ENCODE results near the gene TRIP13. TPM values are rescaled to one million over a fixed set of nuclear protein-coding genes. Genes with fewer than 3 reads are reported as not detected.
A peak's percentile ranks its signal among the peaks of the same experiment; 100 is the strongest.
"Not testable (repeated sequence)": the region's sequence is repeated elsewhere in the genome, so short reads cannot be mapped to it uniquely, and the experiment has no call there.

The TRIP13 gene
- total and polyA plus RNA-seq, 8 donors = 0.31 to 1.2 (median 0.51) TPM; not detected in 1

DNA sequence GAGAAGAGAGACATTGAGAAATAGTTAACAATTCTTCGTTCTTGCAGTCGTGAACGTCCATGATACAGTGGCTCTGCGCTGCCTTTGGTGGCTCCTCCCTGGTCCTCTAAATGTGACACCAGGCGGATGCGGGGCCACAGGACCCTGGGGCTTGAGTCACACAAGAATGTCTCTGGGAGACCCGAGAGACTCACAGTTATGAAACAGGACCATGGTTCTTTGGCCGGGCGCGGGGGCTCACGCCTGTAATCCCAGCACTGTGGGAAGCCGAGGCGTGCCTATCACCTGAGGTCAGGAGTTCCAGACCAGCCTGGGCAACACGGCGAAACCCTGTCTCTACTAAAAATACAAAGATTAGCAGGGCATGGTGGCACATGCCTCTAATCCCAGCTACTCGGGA lies 41.1 kb upstream of the TRIP13 start:
- H3K4me1 ChIP-seq = no peaks in the 10 kb centered on the region
- TF ChIP-seq, protein P1, sequence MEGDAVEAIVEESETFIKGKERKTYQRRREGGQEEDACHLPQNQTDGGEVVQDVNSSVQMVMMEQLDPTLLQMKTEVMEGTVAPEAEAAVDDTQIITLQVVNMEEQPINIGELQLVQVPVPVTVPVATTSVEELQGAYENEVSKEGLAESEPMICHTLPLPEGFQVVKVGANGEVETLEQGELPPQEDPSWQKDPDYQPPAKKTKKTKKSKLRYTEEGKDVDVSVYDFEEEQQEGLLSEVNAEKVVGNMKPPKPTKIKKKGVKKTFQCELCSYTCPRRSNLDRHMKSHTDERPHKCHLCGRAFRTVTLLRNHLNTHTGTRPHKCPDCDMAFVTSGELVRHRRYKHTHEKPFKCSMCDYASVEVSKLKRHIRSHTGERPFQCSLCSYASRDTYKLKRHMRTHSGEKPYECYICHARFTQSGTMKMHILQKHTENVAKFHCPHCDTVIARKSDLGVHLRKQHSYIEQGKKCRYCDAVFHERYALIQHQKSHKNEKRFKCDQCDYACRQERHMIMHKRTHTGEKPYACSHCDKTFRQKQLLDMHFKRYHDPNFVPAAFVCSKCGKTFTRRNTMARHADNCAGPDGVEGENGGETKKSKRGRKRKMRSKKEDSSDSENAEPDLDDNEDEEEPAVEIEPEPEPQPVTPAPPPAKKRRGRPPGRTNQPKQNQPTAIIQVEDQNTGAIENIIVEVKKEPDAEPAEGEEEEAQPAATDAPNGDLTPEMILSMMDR (IDR thresholded peaks at IDR 0.05) = no peak
- no peak for FAIRE-seq
- intact Hi-C loops (cut with DNase I) = no loop called here
- WGBS, 2 donors = 69% methylated on average over 16 of the region's 16 CpGs
- no peak overlapping the region for H3K27ac ChIP-seq
- no peaks in the 10 kb centered on the region for H3K9me3 ChIP-seq
- H3K27me3 ChIP-seq = peaks cover 0 to 3% (median 0%) of the 10 kb centered on the region in 4 donors
- no peak overlapping the region for H3K4me3 ChIP-seq
- no peak for ATAC-seq
- peak in 1 of 6 donors; percentile 34 for DNase-seq
- no peaks in the 10 kb centered on the region for H3K36me3 ChIP-seq

DNA sequence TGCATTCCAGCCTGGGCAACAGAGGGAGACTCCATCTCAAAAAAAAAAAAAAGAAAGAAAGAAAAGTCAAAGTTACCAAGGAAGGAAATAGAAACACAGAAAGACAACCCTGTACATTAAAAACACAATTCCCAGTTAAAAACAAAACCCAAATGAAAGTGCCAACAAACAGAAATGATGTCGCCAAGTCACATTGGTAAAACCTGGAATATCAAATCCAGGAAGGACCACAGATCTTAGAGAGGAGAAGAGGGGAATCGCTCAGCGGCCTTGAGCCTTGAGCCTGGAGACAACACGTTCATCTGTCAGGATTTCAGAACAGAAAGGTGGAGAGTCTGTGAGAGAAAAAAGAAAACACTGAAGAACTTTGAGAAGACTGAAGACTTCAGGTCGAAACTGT lies 40.7 kb upstream of the TRIP13 start:
- TF ChIP-seq, protein P1 (IDR thresholded peaks at IDR 0.05) = no peak
- ATAC-seq (no peak), FAIRE-seq (no peak), DNase-seq (no peak)
- Histone ChIP-seq H3K27ac (no peak overlapping the region), H3K27me3 (peaks cover 0 to 3% (median 0%) of the 10 kb centered on the region in 4 donors), H3K9me3 (no peaks in the 10 kb centered on the region), H3K4me3 (no peak overlapping the region), H3K36me3 (no peaks in the 10 kb centered on the region), H3K4me1 (no peaks in the 10 kb centered on the region)
- intact Hi-C loops (cut with DNase I) = no loop called here
- WGBS, 2 donors = 28 to 35% methylated on average over 5 of the region's 5 CpGs

DNA sequence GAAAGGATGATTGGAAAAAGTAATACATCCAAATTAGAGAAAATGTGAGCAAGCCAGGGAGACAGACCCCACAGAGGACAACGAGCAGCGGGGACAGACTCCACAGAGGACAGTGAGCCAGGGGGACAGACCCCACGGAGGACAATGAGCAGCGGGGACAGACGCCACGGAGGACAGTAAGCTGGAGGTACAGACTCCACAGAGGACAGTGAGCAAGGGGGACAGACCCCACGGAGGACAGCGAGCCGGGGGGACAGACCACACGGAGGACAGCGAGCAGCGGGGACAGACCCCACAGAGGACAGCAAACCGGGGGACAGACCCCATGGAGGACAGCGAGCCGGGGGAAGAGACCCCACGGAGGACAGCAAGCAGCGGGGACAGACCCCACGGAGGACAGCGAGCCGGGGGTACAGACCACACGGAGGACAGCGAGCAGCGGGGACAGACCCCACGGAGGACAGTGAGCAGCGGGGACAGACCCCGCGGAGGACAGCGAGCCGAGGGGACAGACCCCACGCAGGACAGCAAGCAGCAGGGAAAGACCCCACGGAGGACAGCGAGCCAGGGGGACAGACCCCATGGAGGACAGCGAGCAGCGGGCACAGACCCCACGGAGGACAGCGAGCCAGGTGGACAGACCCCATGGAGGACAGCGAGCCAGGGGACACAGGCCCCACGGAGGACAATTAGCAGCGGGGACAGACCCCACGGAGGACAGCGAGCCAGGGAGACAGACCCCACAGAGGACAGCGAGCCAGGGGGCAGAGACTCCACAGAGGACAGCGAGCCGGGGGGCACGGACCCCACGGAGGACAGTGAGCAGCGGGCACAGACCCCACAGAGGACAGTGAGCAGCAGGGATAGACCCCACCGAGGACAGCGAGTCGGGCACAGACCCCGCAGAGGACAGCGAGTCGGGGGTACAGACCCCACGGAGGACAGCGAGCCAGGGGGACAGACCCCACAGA lies 40.0 kb upstream of the TRIP13 start:
- FAIRE-seq = no peak
- TF ChIP-seq, protein P1 (IDR thresholded peaks at IDR 0.05) = no peak
- no peaks in the 10 kb centered on the region for H3K4me1 ChIP-seq
- H3K27ac ChIP-seq = no peak overlapping the region
- H3K27me3 ChIP-seq = peaks cover 0 to 3% (median 0%) of the 10 kb centered on the region in 4 donors
- no peak overlapping the region for H3K4me3 ChIP-seq
- no peaks in the 10 kb centered on the region for H3K36me3 ChIP-seq
- ATAC-seq = no peak
- intact Hi-C loops (cut with DNase I) = no loop called here
- WGBS, 2 donors = 77 to 86% methylated on average over 54 to 55 of the region's 55 CpGs
- DNase-seq = peak in 2 of 6 donors; percentile 46 to 57
- H3K9me3 ChIP-seq = no peaks in the 10 kb centered on the region

DNA sequence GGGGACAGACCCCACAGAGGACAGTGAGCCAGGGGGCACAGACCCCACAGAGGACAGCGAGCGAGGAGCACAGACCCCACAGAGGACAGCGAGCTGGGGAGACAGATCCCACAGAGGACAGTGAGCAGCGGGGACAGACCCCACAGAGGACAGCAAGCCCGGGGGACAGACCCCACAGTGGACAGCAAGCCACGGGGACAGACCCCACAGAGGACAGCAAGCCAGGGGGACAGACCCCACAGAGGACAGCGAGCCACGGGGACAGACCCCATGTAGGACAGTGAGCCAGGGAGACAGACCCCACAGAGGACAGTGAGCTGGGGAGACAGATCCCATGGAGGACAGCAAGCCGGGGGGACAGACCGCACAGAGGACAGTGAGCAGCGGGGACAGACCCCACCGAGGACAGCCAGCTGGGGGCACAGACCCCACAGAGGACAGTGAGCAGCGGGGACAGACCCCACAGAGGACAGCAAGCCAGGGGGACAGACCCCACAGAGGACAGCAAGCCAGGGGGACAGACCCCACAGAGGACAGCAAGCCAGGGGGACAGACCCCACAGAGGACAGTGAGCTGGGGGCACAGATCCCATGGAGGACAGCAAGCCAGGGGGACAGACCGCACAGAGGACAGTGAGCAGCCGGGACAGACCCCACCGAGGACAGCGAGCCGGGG lies 39.1 kb upstream of the TRIP13 start:
- H3K4me3 ChIP-seq; FAIRE-seq; intact Hi-C loops (cut with DNase I); H3K4me1 ChIP-seq; H3K9me3 ChIP-seq; H3K27ac ChIP-seq; H3K36me3 ChIP-seq; ATAC-seq; H3K27me3 ChIP-seq: not testable (repeated sequence)
- 63 to 81% methylated on average over 13 to 18 of the region's 18 CpGs for WGBS, 2 donors
- peak in 2 of 6 donors; percentile 29 to 50 for DNase-seq

DNA sequence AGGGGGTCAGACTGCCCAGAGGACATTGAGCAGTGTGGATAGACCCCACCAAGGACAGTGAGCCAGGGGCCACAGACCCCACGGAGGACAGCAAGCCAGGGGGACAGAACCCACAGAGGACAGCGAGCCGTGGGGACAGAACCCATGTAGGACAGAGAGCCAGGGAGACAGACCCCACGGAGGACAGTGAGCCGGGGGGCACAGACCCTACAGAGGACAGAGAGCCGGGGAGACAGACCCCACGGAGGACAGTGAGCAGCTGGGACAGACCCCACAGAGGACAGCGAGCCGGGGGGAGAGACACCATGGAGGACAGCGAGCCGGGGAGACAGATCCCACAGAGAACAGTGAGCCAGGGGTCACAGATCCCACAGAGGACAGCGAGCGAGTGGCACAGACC lies 38.5 kb upstream of the TRIP13 start:
- H3K27me3 ChIP-seq = peaks cover 0 to 3% (median 0%) of the 10 kb centered on the region in 4 donors
- TF ChIP-seq, protein P1 (IDR thresholded peaks at IDR 0.05) = no peak
- no peak overlapping the region for H3K27ac ChIP-seq
- no peaks in the 10 kb centered on the region for H3K9me3 ChIP-seq
- peak in 1 of 6 donors; percentile 47 for DNase-seq
- no peak overlapping the region for H3K4me3 ChIP-seq
- no peak for ATAC-seq
- no peaks in the 10 kb centered on the region for H3K36me3 ChIP-seq
- no peaks in the 10 kb centered on the region for H3K4me1 ChIP-seq
- intact Hi-C loops (cut with DNase I) = no loop called here
- no peak for FAIRE-seq
- WGBS, 2 donors = 56 to 71% methylated on average over 13 of the region's 13 CpGs
